ENCODE measurements around the gene MBNL2.

The MBNL2 gene

DNA sequence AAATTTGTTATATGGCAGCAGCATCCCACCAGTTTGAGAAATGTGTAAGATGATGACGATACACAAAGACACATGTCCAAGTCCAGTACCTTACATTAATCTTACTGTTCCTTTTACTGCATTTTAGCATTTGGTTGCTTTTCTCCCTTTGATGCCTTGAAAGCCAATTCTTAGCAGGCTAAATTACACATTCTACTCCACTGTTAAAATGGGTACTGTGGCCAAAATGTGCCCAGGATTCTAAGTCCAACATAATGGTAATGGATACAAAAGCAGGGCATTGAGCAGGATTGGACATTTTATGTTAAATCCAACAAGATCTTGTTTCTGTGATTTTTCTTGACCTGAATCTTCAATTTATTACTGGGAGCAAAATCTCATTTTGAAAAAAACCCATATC, 159.1 kb downstream of the MBNL2 start:
- no CpG with 5 or more reads among the region's 1 CpG for WGBS, 2 experiments (ENCODE audit: insufficient coverage in 2 of 2)

GRCh38 chr13:97382276-97382675, 160.1 kb downstream of the MBNL2 start:
- no peak overlapping the region for H3K4me3 ChIP-seq (ENCODE audit: extremely low read depth, insufficient read depth, low read length, poor library complexity, severe bottlenecking)
- 94% methylated on average over 2 of the region's 5 CpGs; no CpG with 5 or more reads in 1 of the 2 experiments for WGBS, 2 experiments (ENCODE audit: insufficient coverage in 2 of 2)
- peaks cover 63% of the 10 kb centered on the region for H3K36me3 ChIP-seq (ENCODE audit: control insufficient read depth, insufficient read depth, low read length)
- no peaks in the 10 kb centered on the region for H3K9me3 ChIP-seq (ENCODE audit: control insufficient read depth, low read length)
- no peak overlapping the region for H3K27ac ChIP-seq (ENCODE audit: low read depth, low read length, severe bottlenecking)
- H3K4me1 ChIP-seq (ENCODE audit: control insufficient read depth, insufficient read depth, low read length, poor library complexity, severe bottlenecking), result peaks cover 3% of the 10 kb centered on the region

More for the DNA sequence above, 159.1 kb downstream of the MBNL2 start:
- Histone ChIP-seq H3K36me3 (ENCODE audit: control insufficient read depth, insufficient read depth, low read length) (peaks cover 64% of the 10 kb centered on the region), H3K4me3 (ENCODE audit: extremely low read depth, insufficient read depth, low read length, poor library complexity, severe bottlenecking) (no peak overlapping the region), H3K9me3 (ENCODE audit: control insufficient read depth, low read length) (no peaks in the 10 kb centered on the region), H3K27ac (ENCODE audit: low read depth, low read length, severe bottlenecking) (no peak overlapping the region), H3K4me1 (ENCODE audit: control insufficient read depth, insufficient read depth, low read length, poor library complexity, severe bottlenecking) (peaks cover 3% of the 10 kb centered on the region)

- Histone ChIP-seq H3K27ac (ENCODE audit: low read depth, low read length, severe bottlenecking) (no peak overlapping the region), H3K4me3 (ENCODE audit: extremely low read depth, insufficient read depth, low read length, poor library complexity, severe bottlenecking) (no peak overlapping the region), H3K36me3 (ENCODE audit: control insufficient read depth, insufficient read depth, low read length) (peaks cover 72% of the 10 kb centered on the region), H3K9me3 (ENCODE audit: control insufficient read depth, low read length) (no peaks in the 10 kb centered on the region), H3K4me1 (ENCODE audit: control insufficient read depth, insufficient read depth, low read length, poor library complexity, severe bottlenecking) (peaks cover 3% of the 10 kb centered on the region)
- no CpG with 5 or more reads among the region's 2 CpGs for WGBS, 2 experiments (ENCODE audit: insufficient coverage in 2 of 2)
These were observed 162.2 kb downstream of the MBNL2 start for GRCh38 chr13:97384371-97384770.

DNA sequence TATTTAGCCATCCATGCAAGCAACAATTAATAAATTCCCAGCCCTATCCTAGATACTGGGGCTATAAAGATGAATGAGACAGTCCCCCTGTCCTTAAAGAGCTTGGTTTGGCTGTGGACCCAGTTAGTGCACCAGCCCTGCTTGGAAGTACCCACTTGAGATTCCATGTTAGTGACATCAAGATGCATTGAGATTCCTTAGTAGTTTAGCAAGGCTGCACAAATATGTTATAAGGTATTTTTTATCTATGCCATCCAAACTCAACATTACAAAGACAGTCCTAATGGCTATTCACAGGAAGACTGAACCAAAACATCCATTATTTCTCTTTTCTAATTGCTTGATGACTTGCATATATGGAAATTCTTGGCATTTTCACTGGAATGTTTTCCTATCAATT, 163.0 kb downstream of the MBNL2 start:
- H3K4me1 ChIP-seq (ENCODE audit: control insufficient read depth, insufficient read depth, low read length, poor library complexity, severe bottlenecking), result peaks cover 3% of the 10 kb centered on the region
- H3K27ac ChIP-seq (ENCODE audit: low read depth, low read length, severe bottlenecking), result no peak overlapping the region
- no peak overlapping the region for H3K4me3 ChIP-seq (ENCODE audit: extremely low read depth, insufficient read depth, low read length, poor library complexity, severe bottlenecking)
- peaks cover 68% of the 10 kb centered on the region for H3K36me3 ChIP-seq (ENCODE audit: control insufficient read depth, insufficient read depth, low read length)
- H3K9me3 ChIP-seq (ENCODE audit: control insufficient read depth, low read length), result no peaks in the 10 kb centered on the region

DNA sequence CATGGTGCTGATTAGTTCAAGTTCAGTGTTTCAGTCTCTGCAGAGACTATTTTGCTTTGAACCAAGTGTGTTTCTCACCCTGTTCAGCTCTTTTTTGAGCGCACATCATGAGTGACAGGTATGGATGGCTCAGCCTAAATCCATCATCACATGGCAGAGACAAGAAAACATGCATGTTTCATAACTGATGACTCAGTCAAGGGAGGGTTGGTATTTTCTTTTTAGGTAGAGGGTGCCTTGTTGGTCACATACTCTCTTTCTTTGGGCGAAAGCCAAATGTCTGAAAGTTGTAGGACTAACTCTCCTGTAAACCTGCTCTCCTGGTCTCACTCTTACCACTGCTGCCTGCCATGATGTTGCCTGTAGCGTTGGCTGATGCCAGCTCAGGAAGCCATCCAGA, 163.7 kb downstream of the MBNL2 start:
- Histone ChIP-seq H3K9me3 (ENCODE audit: control insufficient read depth, low read length) (no peaks in the 10 kb centered on the region), H3K36me3 (ENCODE audit: control insufficient read depth, insufficient read depth, low read length) (peaks cover 61% of the 10 kb centered on the region), H3K4me1 (ENCODE audit: control insufficient read depth, insufficient read depth, low read length, poor library complexity, severe bottlenecking) (peaks cover 3% of the 10 kb centered on the region), H3K27ac (ENCODE audit: low read depth, low read length, severe bottlenecking) (no peak overlapping the region), H3K4me3 (ENCODE audit: extremely low read depth, insufficient read depth, low read length, poor library complexity, severe bottlenecking) (no peak overlapping the region)
- WGBS, 2 experiments (ENCODE audit: insufficient coverage in 2 of 2), result 90 to 100% methylated on average over 2 of the region's 3 CpGs

DNA sequence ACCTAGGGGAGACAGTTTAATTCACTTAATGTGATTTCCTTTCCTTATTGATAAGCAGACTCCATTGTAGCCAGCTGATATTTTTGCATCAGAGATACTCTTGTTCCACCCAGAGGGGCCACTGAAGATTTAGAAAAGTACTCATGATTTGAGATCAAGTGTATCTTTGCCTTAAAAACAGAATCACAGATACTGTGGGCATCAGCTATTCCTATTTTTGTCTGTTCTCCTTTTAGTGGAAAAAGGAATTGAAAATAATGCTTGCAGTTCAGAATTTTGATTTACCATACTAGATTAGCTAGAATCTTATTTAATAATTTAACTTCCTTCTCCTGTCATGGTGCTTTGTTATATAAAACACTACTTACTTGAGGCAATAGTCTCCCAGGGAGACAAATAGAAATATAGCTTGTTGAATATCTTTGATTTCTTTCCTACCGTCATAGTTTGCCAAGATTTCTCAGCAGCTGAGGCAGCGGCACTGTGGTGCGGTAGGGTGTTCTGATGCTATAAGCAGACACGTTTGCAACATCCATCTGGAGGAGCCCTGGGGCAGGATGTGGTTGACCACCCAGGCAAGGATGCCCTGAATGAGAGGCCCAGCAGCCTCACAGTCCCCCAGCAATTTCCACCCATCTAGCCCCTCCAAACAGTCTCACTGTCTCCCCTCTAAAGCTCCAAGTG, 164.8 kb downstream of the MBNL2 start:
- Histone ChIP-seq H3K4me3 (ENCODE audit: extremely low read depth, insufficient read depth, low read length, poor library complexity, severe bottlenecking) (no peak overlapping the region), H3K36me3 (ENCODE audit: control insufficient read depth, insufficient read depth, low read length) (peaks cover 64% of the 10 kb centered on the region), H3K4me1 (ENCODE audit: control insufficient read depth, insufficient read depth, low read length, poor library complexity, severe bottlenecking) (peaks cover 3% of the 10 kb centered on the region), H3K9me3 (ENCODE audit: control insufficient read depth, low read length) (no peaks in the 10 kb centered on the region), H3K27ac (ENCODE audit: low read depth, low read length, severe bottlenecking) (no peak overlapping the region)
- 94 to 96% methylated on average over 4 of the region's 4 CpGs for WGBS, 2 experiments (ENCODE audit: insufficient coverage in 2 of 2)

DNA sequence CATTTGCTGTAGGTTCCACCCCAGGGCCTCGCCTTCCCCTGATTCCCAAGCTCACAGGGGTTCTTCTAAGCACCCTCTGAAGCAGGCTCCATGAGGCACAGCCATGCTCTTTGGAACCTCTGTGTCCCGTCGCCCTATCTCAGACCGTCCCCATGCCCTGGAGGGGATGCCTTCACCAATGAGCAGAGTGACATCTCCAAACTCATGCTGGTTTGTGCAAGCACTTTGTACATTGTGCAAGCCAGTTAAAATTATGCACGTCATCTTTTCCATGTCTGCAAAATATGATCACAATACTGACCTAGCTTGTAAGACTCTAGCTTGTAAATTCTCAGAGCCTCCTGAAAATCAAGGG, 165.3 kb downstream of the MBNL2 start:
- WGBS, 2 experiments (ENCODE audit: insufficient coverage in 2 of 2), result 95 to 97% methylated on average over 5 of the region's 5 CpGs
- Histone ChIP-seq H3K4me3 (ENCODE audit: extremely low read depth, insufficient read depth, low read length, poor library complexity, severe bottlenecking) (no peak overlapping the region), H3K9me3 (ENCODE audit: control insufficient read depth, low read length) (no peaks in the 10 kb centered on the region), H3K36me3 (ENCODE audit: control insufficient read depth, insufficient read depth, low read length) (peaks cover 60% of the 10 kb centered on the region), H3K27ac (ENCODE audit: low read depth, low read length, severe bottlenecking) (no peak overlapping the region), H3K4me1 (ENCODE audit: control insufficient read depth, insufficient read depth, low read length, poor library complexity, severe bottlenecking) (peaks cover 3% of the 10 kb centered on the region)

DNA sequence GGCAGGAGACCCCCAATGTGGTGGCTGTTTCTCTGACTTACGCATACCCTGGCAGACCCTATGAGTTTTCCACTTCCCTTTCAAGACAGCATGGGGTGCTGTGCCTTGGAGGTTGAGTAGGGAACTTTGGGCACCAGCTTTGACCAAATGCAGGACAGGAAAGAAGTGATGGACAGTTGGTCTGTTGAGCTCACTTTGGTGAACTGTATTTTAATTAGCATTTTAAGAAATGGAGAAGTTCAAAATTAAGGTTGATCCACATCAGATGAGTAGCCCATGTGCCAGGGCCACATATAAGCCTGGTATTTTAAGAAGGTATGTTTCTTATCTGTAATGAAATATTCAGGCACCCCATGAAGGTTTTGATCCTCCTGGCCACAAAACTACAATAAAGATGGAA, 165.8 kb downstream of the MBNL2 start:
- Histone ChIP-seq H3K36me3 (ENCODE audit: control insufficient read depth, insufficient read depth, low read length) (peaks cover 55% of the 10 kb centered on the region), H3K4me3 (ENCODE audit: extremely low read depth, insufficient read depth, low read length, poor library complexity, severe bottlenecking) (no peak overlapping the region), H3K9me3 (ENCODE audit: control insufficient read depth, low read length) (no peaks in the 10 kb centered on the region), H3K27ac (ENCODE audit: low read depth, low read length, severe bottlenecking) (no peak overlapping the region), H3K4me1 (ENCODE audit: control insufficient read depth, insufficient read depth, low read length, poor library complexity, severe bottlenecking) (peaks cover 3% of the 10 kb centered on the region)
- WGBS, 2 experiments (ENCODE audit: insufficient coverage in 2 of 2), result 100% methylated on average over 1 of the region's 1 CpG

- WGBS, 2 experiments (ENCODE audit: insufficient coverage in 2 of 2), result 82 to 100% methylated on average over 1 to 3 of the region's 3 CpGs
- H3K36me3 ChIP-seq (ENCODE audit: control insufficient read depth, insufficient read depth, low read length), result peaks cover 50% of the 10 kb centered on the region
These were observed 166.2 kb downstream of the MBNL2 start for GRCh38 chr13:97388373-97388772.

DNA sequence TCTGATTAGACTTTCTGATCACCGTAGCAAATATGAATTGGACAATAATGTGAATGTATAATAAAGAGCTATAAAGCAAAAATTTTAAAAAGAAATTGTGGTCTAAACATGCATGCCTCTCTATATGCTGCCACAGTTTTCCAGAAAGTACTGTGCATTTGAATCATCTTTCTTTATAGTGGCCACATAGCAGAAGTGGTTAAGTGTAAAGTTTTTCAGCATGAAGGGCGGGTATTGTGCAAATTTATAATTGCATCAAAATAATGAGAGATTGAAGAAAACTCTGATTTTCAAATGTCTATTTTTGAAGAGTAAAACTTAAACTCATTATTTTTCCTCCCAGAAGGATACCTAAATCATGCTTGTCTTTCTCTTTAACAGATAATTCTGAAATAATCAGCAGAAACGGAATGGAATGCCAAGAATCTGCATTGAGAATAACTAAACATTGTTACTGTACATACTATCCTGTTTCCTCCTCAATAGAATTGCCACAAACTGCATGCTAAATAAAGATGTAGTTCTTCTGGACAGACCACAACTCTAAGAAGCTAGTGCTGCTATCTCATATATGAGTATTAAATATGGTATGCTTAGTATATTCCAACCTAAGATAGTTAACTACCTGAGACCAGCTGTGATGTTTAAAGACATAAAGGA, 168.9 kb downstream of the MBNL2 start:
- no peak overlapping the region for H3K27ac ChIP-seq (ENCODE audit: low read depth, low read length, severe bottlenecking)
- H3K4me1 ChIP-seq (ENCODE audit: control insufficient read depth, insufficient read depth, low read length, poor library complexity, severe bottlenecking), result no peaks in the 10 kb centered on the region
- peaks cover 34% of the 10 kb centered on the region for H3K36me3 ChIP-seq (ENCODE audit: control insufficient read depth, insufficient read depth, low read length)
- H3K9me3 ChIP-seq (ENCODE audit: control insufficient read depth, low read length), result no peaks in the 10 kb centered on the region
- H3K4me3 ChIP-seq (ENCODE audit: extremely low read depth, insufficient read depth, low read length, poor library complexity, severe bottlenecking), result no peak overlapping the region
- 100% methylated on average over 1 of the region's 3 CpGs; no CpG with 5 or more reads in 1 of the 2 experiments for WGBS, 2 experiments (ENCODE audit: insufficient coverage in 2 of 2)

More at GRCh38 chr13:97388373-97388772, 166.2 kb downstream of the MBNL2 start:
- Histone ChIP-seq H3K27ac (ENCODE audit: low read depth, low read length, severe bottlenecking) (no peak overlapping the region), H3K9me3 (ENCODE audit: control insufficient read depth, low read length) (no peaks in the 10 kb centered on the region), H3K4me1 (ENCODE audit: control insufficient read depth, insufficient read depth, low read length, poor library complexity, severe bottlenecking) (peaks cover 3% of the 10 kb centered on the region), H3K4me3 (ENCODE audit: extremely low read depth, insufficient read depth, low read length, poor library complexity, severe bottlenecking) (no peak overlapping the region)

DNA sequence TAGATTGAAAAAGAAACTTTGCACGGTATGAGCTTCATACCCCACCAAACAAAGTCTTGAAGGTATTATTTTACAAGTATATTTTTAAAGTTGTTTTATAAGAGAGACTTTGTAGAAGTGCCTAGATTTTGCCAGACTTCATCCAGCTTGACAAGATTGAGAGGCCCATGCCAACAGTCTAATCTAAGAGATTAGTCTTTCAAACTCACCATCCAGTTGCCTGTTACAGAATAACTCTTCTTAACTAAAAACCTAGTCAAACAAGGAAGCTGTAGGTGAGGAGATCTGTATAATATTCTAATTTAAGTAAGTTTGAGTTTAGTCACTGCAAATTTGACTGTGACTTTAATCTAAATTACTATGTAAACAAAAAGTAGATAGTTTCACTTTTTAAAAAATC, 169.9 kb downstream of the MBNL2 start:
- no CpG with 5 or more reads among the region's 1 CpG for WGBS, 2 experiments (ENCODE audit: insufficient coverage in 2 of 2)
- no peak overlapping the region for H3K27ac ChIP-seq (ENCODE audit: low read depth, low read length, severe bottlenecking)
- peaks cover 25% of the 10 kb centered on the region for H3K36me3 ChIP-seq (ENCODE audit: control insufficient read depth, insufficient read depth, low read length)
- H3K9me3 ChIP-seq (ENCODE audit: control insufficient read depth, low read length), result no peaks in the 10 kb centered on the region
- H3K4me1 ChIP-seq (ENCODE audit: control insufficient read depth, insufficient read depth, low read length, poor library complexity, severe bottlenecking), result no peaks in the 10 kb centered on the region
- no peak overlapping the region for H3K4me3 ChIP-seq (ENCODE audit: extremely low read depth, insufficient read depth, low read length, poor library complexity, severe bottlenecking)
